ENCODE data around the gene GALNT12. TPM values are rescaled to one million over a fixed set of nuclear protein-coding genes. Genes with fewer than 3 reads are reported as not detected.

GALNT12 gene
- total and polyA plus RNA-seq, 2 experiments from 2014 or later: 14.6 to 23.6 TPM

DNA sequence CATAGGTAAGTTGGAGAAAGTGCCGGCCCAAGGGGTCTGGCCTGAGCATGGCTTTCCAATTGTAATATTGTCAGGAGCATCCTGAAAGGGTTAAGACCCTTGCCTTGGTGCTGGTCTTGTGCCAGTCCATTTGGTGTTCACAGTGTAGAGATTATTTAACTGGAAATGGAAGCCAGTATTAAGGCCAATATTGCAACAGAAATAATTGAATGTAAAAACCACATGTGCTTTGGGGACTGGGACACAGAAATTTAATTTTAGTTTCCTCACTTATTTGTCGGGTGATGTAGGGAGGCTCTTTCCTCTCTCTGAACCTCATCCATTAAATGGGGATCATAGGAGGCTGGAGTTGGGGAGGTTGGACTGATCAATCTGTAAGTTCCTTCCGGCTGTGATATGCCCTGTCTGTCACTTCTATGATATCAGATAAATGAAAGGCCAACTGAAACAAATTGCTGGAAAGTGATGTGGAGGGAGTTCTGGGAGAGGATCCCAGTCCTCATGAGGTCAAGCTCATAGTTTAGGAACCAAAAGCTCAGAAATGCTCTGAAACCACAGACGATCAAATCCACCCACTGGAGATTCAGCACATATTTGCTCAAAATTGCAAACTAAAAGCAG is 81.4 kb downstream of the GALNT12 start:
- no peaks in the 10 kb centered on the region for H3F3A ChIP-seq (replicated peaks; ENCODE audit: low read depth)
- H3K27ac Mint-ChIP-seq: no peak overlapping the region
- no peaks in the 10 kb centered on the region for H3K36me3 ChIP-seq (ENCODE audit: insufficient read depth)
- H3K4me1 ChIP-seq (ENCODE audit: insufficient read depth): no peaks in the 10 kb centered on the region
- no peak overlapping the region for H3K27ac ChIP-seq (ENCODE audit: low read depth)
- no peak overlapping the region for H3K4me2 ChIP-seq
- H3K27me3 ChIP-seq (ENCODE audit: insufficient read depth): no peaks in the 10 kb centered on the region
- TF ChIP-seq JUNB (IDR thresholded peaks at IDR 0.05; ENCODE audit: unreplicated experiment): no peak
- no peak for TF ChIP-seq EZH2phosphoT487 (IDR thresholded peaks at IDR 0.05; ENCODE audit: unreplicated experiment)
- TF ChIP-seq, protein P1, sequence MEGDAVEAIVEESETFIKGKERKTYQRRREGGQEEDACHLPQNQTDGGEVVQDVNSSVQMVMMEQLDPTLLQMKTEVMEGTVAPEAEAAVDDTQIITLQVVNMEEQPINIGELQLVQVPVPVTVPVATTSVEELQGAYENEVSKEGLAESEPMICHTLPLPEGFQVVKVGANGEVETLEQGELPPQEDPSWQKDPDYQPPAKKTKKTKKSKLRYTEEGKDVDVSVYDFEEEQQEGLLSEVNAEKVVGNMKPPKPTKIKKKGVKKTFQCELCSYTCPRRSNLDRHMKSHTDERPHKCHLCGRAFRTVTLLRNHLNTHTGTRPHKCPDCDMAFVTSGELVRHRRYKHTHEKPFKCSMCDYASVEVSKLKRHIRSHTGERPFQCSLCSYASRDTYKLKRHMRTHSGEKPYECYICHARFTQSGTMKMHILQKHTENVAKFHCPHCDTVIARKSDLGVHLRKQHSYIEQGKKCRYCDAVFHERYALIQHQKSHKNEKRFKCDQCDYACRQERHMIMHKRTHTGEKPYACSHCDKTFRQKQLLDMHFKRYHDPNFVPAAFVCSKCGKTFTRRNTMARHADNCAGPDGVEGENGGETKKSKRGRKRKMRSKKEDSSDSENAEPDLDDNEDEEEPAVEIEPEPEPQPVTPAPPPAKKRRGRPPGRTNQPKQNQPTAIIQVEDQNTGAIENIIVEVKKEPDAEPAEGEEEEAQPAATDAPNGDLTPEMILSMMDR (conservative IDR thresholded peaks at IDR 0.05; ENCODE audit: low read depth in 2 of 2): no peak
- TF ChIP-seq, protein P2, sequence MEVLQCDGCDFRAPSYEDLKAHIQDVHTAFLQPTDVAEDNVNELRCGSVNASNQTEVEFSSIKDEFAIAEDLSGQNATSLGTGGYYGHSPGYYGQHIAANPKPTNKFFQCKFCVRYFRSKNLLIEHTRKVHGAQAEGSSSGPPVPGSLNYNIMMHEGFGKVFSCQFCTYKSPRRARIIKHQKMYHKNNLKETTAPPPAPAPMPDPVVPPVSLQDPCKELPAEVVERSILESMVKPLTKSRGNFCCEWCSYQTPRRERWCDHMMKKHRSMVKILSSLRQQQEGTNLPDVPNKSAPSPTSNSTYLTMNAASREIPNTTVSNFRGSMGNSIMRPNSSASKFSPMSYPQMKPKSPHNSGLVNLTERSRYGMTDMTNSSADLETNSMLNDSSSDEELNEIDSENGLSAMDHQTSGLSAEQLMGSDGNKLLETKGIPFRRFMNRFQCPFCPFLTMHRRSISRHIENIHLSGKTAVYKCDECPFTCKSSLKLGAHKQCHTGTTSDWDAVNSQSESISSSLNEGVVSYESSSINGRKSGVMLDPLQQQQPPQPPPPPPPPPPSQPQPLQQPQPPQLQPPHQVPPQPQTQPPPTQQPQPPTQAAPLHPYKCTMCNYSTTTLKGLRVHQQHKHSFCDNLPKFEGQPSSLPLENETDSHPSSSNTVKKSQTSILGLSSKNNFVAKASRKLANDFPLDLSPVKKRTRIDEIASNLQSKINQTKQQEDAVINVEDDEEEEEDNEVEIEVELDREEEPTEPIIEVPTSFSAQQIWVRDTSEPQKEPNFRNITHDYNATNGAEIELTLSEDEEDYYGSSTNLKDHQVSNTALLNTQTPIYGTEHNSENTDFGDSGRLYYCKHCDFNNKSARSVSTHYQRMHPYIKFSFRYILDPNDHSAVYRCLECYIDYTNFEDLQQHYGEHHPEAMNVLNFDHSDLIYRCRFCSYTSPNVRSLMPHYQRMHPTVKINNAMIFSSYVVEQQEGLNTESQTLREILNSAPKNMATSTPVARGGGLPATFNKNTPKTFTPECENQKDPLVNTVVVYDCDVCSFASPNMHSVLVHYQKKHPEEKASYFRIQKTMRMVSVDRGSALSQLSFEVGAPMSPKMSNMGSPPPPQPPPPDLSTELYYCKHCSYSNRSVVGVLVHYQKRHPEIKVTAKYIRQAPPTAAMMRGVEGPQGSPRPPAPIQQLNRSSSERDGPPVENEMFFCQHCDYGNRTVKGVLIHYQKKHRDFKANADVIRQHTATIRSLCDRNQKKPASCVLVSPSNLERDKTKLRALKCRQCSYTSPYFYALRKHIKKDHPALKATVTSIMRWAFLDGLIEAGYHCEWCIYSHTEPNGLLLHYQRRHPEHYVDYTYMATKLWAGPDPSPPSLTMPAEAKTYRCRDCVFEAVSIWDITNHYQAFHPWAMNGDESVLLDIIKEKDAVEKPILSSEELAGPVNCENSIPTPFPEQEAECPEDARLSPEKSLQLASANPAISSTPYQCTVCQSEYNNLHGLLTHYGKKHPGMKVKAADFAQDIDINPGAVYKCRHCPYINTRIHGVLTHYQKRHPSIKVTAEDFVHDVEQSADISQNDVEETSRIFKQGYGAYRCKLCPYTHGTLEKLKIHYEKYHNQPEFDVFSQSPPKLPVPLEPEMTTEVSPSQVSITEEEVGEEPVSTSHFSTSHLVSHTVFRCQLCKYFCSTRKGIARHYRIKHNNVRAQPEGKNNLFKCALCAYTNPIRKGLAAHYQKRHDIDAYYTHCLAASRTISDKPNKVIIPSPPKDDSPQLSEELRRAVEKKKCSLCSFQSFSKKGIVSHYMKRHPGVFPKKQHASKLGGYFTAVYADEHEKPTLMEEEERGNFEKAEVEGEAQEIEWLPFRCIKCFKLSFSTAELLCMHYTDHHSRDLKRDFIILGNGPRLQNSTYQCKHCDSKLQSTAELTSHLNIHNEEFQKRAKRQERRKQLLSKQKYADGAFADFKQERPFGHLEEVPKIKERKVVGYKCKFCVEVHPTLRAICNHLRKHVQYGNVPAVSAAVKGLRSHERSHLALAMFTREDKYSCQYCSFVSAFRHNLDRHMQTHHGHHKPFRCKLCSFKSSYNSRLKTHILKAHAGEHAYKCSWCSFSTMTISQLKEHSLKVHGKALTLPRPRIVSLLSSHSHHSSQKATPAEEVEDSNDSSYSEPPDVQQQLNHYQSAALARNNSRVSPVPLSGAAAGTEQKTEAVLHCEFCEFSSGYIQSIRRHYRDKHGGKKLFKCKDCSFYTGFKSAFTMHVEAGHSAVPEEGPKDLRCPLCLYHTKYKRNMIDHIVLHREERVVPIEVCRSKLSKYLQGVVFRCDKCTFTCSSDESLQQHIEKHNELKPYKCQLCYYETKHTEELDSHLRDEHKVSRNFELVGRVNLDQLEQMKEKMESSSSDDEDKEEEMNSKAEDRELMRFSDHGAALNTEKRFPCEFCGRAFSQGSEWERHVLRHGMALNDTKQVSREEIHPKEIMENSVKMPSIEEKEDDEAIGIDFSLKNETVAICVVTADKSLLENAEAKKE (CRISPR knock-in tag; IDR thresholded peaks at IDR 0.05): no peak
- no peak for TF ChIP-seq ZNF331 (CRISPR knock-in tag; IDR thresholded peaks at IDR 0.05; ENCODE audit: low read depth)
- TF ChIP-seq, protein P3, sequence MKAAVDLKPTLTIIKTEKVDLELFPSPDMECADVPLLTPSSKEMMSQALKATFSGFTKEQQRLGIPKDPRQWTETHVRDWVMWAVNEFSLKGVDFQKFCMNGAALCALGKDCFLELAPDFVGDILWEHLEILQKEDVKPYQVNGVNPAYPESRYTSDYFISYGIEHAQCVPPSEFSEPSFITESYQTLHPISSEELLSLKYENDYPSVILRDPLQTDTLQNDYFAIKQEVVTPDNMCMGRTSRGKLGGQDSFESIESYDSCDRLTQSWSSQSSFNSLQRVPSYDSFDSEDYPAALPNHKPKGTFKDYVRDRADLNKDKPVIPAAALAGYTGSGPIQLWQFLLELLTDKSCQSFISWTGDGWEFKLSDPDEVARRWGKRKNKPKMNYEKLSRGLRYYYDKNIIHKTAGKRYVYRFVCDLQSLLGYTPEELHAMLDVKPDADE (IDR thresholded peaks at IDR 0.05): no peak
- H3K4me1 Mint-ChIP-seq: no peaks in the 10 kb centered on the region
- H4K20me1 ChIP-seq (replicated peaks; ENCODE audit: insufficient read depth): no peaks in the 10 kb centered on the region
- H3K79me2 ChIP-seq (replicated peaks; ENCODE audit: insufficient read depth): no peaks in the 10 kb centered on the region
- ATAC-seq: no peak
- no peak overlapping the region for H3K4me3 Mint-ChIP-seq
- H3K9me3 Mint-ChIP-seq: no peaks in the 10 kb centered on the region
- no peaks in the 10 kb centered on the region for H3K27me3 Mint-ChIP-seq (ENCODE audit: insufficient read depth, low read depth, poor library complexity)
- no peak overlapping the region for H3K4me3 ChIP-seq
- no peak for DNase-seq (ENCODE audit: low spot score)
- no peaks in the 10 kb centered on the region for H3K9me2 ChIP-seq (ENCODE audit: insufficient read depth)
- H2AFZ ChIP-seq: peak overlapping the region; percentile 38; the same call in 1 of the 2 replicates
- no peaks in the 10 kb centered on the region for H3K36me3 Mint-ChIP-seq (ENCODE audit: low read depth)
